GM12878 (cell line): Measurements from ENCODE around the gene NMT1. TPM values are rescaled to one million over a fixed set of nuclear protein-coding genes. Genes with fewer than 3 reads are reported as not detected.

ENCODE experiments used
- BHLHE40 ChIP-seq, 2 experiments: fragments of 450-650 bp in 1 of 2; IDR thresholded peaks; 2 replicates each; pipeline ENCODE4 v1.6.1; 2011 to 2017; ENCODE audit warnings: low read depth in 2 of 2, borderline replicate concordance in 1 of 2, improper control_type of control experiment in 1 of 2, low read length in 1 of 2, mild to moderate bottlenecking in 1 of 2
- CREM ChIP-seq: IDR thresholded peaks from 2 replicates; pipeline ENCODE4 v1.6.1; 2014; ENCODE audit warnings: antibody characterized with exemption, low read depth
- KLF5 ChIP-seq: fragments of 450-650 bp; IDR thresholded peaks from 2 replicates; pipeline ENCODE4 v1.6.1; 2014; ENCODE audit warnings: mild to moderate bottlenecking; ENCODE audit not compliant: partially characterized antibody
- MEF2A ChIP-seq: IDR thresholded peaks from 2 replicates; pipeline ENCODE4 v1.6.1; 2011; ENCODE audit warnings: low read depth, mild to moderate bottlenecking, low read length, moderate library complexity; ENCODE audit not compliant: insufficient read depth
- MTA3 ChIP-seq: IDR thresholded peaks from 2 replicates; pipeline ENCODE4 v1.6.1; 2012; ENCODE audit warnings: low read length, inconsistent platforms, borderline replicate concordance
- MYC ChIP-seq: IDR thresholded peaks from 2 replicates; pipeline ENCODE4 v1.6.1; 2011; ENCODE audit warnings: mild to moderate bottlenecking, low read length, moderate library complexity, inconsistent platforms; ENCODE audit not compliant: insufficient read depth, insufficient replicate concordance, insufficient read length, severe bottlenecking
- NR2F1 ChIP-seq: fragments of 450-650 bp; conservative IDR thresholded peaks from 2 replicates; pipeline ENCODE4 v1.6.1; 2017; ENCODE audit warnings: mild to moderate bottlenecking
- PAX5 ChIP-seq: IDR thresholded peaks from 2 replicates; pipeline ENCODE4 v1.6.1; 2011; ENCODE audit warnings: low read depth, low read length, borderline replicate concordance
- RAD21 ChIP-seq: IDR thresholded peaks from 2 replicates; pipeline ENCODE4 v1.6.1; 2011; ENCODE audit warnings: mild to moderate bottlenecking, low read depth, low read length, moderate library complexity; ENCODE audit not compliant: insufficient read depth
- SIX5 ChIP-seq: IDR thresholded peaks from 2 replicates; pipeline ENCODE4 v1.6.1; 2011; ENCODE audit warnings: mild to moderate bottlenecking, low read depth, low read length, moderate library complexity; ENCODE audit not compliant: severe bottlenecking
- TCF3 ChIP-seq: IDR thresholded peaks from 2 replicates; pipeline ENCODE4 v1.6.1; 2012; ENCODE audit warnings: low read depth, mild to moderate bottlenecking, low read length, borderline replicate concordance; ENCODE audit not compliant: insufficient read depth
- ZNF687 ChIP-seq: fragments of 450-650 bp; IDR thresholded peaks from 2 replicates; pipeline ENCODE4 v1.6.1; 2017; ENCODE audit warnings: mild to moderate bottlenecking, moderate library complexity
- polyA plus RNA-seq, 11 experiments: library from polyadenylated mRNA; depleted of rRNA in 4 of 11; unstranded in 6 of 11; stranded (reverse) in 5 of 11; fragments of >200 nt; fragmentation: Nextera tagmentation in 4 of 11; fragmentation: Illumina TruSeq in 1 of 11; extraction: Ambion mirVana in 4 of 11; extraction: Trizol in 1 of 11; gene quantifications; 1 replicate in 1 of 11; 2 replicates in 10 of 11; pipeline versions ENCODE4 v1.2.1 to v1.2.3, GENCODE V29; 2011 to 2016; ENCODE audit warnings: inconsistent platforms in 2 of 11, missing spikeins in 2 of 11, low read depth in 1 of 11
- total RNA-seq, 4 experiments: library from RNA; depleted of rRNA in 3 of 4; stranded (reverse); fragments of >200 nt in 3 of 4; fragmentation: Illumina TruSeq in 1 of 4; extraction: Trizol in 1 of 4; gene quantifications; 2 replicates each; pipeline versions ENCODE4 v1.2.1 to v1.2.3, GENCODE V29; 2013 to 2021
- TF ChIP-seq, protein P1 (sequence below): IDR thresholded peaks from 2 replicates; pipeline ENCODE4 v1.6.1; 2012; ENCODE audit warnings: mild to moderate bottlenecking, low read depth, low read length
- TF ChIP-seq, protein P2 (sequence below): fragments of 450-650 bp; formaldehyde crosslinking; IDR thresholded peaks from 2 replicates; pipeline ENCODE4 v1.4.0; 2020; ENCODE audit warnings: mild to moderate bottlenecking, moderate library complexity
- TF ChIP-seq, protein P3 (sequence below): IDR thresholded peaks from 2 replicates; pipeline ENCODE4 v1.6.1; 2011; ENCODE audit warnings: low read depth, low read length, improper control_type of control experiment, borderline replicate concordance

The NMT1 gene
- total and polyA plus RNA-seq, 10 of the 15 experiments (the other 5 are each of a cell fraction or from before 2014, with no cell fraction given), result 96.7 to 395 (median 222) TPM

DNA sequence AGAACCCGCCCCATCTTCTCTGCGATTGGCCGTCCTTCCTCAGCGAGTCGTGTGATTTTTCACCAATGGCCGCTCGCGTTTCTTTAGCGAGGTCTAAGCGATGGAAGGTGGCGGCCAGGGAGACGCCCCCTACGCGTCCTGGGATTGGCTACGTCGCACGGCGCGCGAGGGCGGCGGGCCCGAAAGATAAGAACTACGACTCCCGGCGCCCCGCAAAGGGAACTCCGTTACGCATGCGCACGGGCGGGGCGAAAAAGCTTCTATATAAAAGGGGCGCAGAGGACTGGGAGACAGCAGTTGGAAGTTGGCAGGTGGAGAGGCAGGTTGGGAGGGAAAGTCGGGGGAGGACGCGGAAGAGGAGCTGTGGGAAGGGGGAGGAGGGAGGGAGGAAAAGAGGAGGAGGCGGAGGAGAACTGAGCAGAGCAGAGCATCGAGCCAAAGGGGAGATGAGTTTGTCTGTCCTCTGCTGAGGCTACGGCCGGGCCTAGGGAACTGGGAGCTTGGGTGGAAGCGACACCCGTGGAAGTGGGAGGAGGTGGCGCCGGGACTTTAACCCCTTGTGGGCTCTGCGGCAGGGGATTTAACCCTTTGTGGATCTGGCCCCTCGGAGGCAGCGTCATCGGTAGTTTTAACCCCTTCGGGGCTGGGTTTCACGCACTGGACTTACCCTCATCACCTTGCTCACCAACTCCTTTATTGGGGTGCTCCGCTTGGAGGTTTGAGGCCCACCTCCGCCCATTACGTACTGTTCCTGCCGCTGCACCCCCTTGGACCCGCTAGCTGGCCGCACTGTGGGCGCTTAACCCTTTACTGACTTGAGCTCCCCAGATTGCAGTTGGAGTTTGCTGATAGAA is 87.3 kb downstream of the NMT1 start, which contains the start of gene HEXIM1 (continued):
- TF ChIP-seq, protein P1, sequence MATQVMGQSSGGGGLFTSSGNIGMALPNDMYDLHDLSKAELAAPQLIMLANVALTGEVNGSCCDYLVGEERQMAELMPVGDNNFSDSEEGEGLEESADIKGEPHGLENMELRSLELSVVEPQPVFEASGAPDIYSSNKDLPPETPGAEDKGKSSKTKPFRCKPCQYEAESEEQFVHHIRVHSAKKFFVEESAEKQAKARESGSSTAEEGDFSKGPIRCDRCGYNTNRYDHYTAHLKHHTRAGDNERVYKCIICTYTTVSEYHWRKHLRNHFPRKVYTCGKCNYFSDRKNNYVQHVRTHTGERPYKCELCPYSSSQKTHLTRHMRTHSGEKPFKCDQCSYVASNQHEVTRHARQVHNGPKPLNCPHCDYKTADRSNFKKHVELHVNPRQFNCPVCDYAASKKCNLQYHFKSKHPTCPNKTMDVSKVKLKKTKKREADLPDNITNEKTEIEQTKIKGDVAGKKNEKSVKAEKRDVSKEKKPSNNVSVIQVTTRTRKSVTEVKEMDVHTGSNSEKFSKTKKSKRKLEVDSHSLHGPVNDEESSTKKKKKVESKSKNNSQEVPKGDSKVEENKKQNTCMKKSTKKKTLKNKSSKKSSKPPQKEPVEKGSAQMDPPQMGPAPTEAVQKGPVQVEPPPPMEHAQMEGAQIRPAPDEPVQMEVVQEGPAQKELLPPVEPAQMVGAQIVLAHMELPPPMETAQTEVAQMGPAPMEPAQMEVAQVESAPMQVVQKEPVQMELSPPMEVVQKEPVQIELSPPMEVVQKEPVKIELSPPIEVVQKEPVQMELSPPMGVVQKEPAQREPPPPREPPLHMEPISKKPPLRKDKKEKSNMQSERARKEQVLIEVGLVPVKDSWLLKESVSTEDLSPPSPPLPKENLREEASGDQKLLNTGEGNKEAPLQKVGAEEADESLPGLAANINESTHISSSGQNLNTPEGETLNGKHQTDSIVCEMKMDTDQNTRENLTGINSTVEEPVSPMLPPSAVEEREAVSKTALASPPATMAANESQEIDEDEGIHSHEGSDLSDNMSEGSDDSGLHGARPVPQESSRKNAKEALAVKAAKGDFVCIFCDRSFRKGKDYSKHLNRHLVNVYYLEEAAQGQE, result peak; percentile 41; the same call in 1 of the 2 replicates
- peak; percentile 96; the same call in 1 of the 2 replicates for TF ChIP-seq MTA3
- TF ChIP-seq NR2F1, result peak; percentile 57
- TF ChIP-seq PAX5, result peak; percentile 66
- TF ChIP-seq BHLHE40 (IDR thresholded peaks at IDR 0.05; ENCODE audit: borderline replicate concordance in 1 of 2, low read depth in 2 of 2, low read length in 1 of 2), result no peak
- TF ChIP-seq MEF2A, result peak; percentile 67
- TF ChIP-seq MYC, result no peak
- TF ChIP-seq KLF5, result peak; percentile 57
- TF ChIP-seq SIX5, result peak; percentile 83
- no peak for TF ChIP-seq RAD21
- TF ChIP-seq, protein P2, sequence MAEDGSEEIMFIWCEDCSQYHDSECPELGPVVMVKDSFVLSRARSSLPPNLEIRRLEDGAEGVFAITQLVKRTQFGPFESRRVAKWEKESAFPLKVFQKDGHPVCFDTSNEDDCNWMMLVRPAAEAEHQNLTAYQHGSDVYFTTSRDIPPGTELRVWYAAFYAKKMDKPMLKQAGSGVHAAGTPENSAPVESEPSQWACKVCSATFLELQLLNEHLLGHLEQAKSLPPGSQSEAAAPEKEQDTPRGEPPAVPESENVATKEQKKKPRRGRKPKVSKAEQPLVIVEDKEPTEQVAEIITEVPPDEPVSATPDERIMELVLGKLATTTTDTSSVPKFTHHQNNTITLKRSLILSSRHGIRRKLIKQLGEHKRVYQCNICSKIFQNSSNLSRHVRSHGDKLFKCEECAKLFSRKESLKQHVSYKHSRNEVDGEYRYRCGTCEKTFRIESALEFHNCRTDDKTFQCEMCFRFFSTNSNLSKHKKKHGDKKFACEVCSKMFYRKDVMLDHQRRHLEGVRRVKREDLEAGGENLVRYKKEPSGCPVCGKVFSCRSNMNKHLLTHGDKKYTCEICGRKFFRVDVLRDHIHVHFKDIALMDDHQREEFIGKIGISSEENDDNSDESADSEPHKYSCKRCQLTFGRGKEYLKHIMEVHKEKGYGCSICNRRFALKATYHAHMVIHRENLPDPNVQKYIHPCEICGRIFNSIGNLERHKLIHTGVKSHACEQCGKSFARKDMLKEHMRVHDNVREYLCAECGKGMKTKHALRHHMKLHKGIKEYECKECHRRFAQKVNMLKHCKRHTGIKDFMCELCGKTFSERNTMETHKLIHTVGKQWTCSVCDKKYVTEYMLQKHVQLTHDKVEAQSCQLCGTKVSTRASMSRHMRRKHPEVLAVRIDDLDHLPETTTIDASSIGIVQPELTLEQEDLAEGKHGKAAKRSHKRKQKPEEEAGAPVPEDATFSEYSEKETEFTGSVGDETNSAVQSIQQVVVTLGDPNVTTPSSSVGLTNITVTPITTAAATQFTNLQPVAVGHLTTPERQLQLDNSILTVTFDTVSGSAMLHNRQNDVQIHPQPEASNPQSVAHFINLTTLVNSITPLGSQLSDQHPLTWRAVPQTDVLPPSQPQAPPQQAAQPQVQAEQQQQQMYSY (CRISPR knock-in tag), result peak; percentile 91
- peak; percentile 95; the same call in 1 of the 2 replicates for TF ChIP-seq TCF3
- TF ChIP-seq ZNF687, result no peak; the same call in 1 of the 2 replicates
- TF ChIP-seq, protein P3, sequence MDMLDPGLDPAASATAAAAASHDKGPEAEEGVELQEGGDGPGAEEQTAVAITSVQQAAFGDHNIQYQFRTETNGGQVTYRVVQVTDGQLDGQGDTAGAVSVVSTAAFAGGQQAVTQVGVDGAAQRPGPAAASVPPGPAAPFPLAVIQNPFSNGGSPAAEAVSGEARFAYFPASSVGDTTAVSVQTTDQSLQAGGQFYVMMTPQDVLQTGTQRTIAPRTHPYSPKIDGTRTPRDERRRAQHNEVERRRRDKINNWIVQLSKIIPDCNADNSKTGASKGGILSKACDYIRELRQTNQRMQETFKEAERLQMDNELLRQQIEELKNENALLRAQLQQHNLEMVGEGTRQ, result no peak
- TF ChIP-seq CREM, result no peak; the same call in none of the 2 replicates
